NCI-H2196 treated with DMSO at 0.1 percent for 48 hours (cell line): ENCODE data around the gene CD53.

ENCODE experiments used
- DNase-seq: peaks from one replicate; lab custom pipeline; 2025; ENCODE audit not compliant: unreplicated experiment; lab: John Stamatoyannopoulos, UW

Gene CD53

DNA sequence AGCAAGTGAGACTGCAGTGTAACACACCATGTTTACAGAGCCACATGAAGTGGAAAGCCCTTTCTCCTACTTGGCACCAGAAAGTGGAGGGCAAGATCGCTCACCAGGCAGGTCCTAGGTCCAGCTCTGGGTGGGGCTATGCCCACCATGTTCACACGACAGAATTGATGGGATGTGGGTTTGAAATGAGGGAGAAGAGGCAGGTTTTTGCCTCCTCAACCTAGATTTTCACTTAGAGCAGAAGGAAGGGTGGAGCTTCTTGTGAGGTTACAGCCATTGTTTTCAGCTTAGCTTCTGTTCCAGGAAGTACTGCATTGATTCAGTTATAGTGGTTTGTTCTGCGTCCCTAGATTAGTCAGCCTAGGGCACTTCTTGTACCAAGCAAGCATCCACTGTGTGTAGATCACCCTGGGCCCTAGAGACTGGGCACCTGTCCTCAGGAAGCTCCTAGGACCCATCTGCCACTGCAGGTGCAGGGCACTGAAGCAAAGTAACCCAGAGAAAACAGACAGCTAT, 2.3 kb downstream of the CD53 start:
- DNase-seq = peak; percentile 1

DNA sequence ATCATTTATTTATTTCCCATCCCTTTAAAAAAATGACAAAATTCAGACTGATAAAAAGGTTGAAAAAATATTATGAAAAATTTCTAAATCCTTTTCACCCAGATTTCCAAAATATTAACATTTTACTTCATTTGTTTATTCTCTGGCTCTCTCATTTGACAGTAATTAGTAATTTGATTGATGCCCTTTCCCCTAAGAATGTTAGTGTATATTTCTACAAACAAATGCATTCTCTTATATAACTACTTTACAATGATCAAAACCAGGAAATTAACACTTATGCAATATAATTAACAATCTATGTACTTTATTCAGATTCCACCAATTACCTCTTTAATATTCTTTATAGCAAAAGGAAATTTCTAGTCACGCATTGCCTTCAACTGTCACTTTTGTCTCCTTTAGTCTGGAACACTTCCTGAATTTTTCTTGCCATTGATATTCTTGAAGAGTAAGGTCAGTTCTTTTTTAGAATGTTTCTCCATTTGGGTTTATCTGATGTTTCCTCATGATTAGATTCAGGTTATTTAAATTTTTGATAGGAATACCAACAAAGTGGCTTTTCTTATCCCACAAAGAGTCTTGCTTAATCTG, 3.9 kb downstream of the CD53 start:
- DNase-seq = no peak

GRCh38 chr1:110877364-110877763, 4.4 kb downstream of the CD53 start:
- no peak for DNase-seq

- DNase-seq = no peak
These were observed 4.8 kb downstream of the CD53 start for GRCh38 chr1:110877776-110878175.

DNA sequence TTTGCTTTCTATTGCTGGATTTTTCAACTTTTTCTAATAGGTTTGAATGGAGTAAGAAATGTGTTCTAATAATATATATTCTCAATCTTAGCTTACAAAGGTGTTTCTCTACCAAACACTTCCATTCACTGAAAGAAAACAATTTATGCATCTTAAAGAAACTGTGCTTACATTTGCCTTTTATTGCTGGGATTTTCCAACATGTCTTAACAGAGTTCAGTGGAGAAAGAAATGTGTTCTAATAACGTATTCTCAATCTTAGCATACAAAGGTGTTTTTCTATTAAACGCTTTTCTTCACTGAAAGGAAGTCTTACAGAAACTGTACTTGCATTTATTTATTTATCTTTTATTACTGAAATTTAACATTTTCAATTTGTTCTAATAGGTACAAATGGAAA, 5.6 kb downstream of the CD53 start:
- no peak for DNase-seq

GRCh38 chr1:110878993-110879392, 6.0 kb downstream of the CD53 start:
- no peak for DNase-seq

DNA sequence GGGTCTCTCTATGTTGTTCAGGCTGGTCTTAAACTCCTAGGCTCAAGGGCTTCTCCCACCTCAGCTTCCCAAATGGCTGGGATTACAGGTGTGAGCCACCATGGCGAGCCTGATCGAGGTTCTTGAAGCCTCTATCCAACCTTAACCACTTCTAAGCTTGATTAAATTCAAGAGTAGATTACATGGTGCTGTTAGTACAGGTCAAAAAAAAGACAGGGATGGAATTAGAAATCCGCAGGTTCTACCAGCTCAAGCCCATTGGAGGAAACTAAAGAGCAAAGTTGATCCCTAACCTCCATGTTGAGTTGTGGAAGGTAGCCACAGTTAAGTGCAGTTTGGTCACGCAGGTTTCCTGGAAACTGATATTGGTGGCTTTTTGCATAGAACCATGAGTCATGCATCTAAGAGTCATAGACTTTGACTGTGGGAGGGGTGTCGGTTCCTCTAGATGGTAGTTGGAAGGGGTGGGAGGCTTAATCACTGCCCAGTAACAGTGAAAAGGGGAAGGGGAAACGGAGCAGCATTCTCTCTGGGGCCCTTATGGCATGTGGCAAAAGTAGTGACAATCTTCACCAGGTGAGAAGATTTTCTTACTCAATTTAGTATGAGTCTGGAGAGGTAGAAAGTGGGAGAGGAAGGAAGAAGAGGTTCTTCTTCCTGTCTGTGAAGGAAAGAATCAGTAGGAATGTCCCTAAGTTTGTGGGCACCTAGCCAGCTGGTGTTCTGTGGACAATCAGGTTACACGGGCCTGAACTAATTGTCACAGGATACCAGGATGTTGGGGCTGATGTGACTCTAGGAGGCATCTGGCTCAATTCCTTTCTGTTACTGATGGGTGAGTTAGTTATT, 7.0 kb downstream of the CD53 start:
- DNase-seq = no peak

- DNase-seq = no peak
These were observed 7.9 kb downstream of the CD53 start for GRCh38 chr1:110880708-110881374.

- DNase-seq = no peak
These were observed 15.1 kb downstream of the CD53 start for GRCh38 chr1:110888049-110888448.

GRCh38 chr1:110888641-110889040, 15.7 kb downstream of the CD53 start:
- no peak for DNase-seq

DNA sequence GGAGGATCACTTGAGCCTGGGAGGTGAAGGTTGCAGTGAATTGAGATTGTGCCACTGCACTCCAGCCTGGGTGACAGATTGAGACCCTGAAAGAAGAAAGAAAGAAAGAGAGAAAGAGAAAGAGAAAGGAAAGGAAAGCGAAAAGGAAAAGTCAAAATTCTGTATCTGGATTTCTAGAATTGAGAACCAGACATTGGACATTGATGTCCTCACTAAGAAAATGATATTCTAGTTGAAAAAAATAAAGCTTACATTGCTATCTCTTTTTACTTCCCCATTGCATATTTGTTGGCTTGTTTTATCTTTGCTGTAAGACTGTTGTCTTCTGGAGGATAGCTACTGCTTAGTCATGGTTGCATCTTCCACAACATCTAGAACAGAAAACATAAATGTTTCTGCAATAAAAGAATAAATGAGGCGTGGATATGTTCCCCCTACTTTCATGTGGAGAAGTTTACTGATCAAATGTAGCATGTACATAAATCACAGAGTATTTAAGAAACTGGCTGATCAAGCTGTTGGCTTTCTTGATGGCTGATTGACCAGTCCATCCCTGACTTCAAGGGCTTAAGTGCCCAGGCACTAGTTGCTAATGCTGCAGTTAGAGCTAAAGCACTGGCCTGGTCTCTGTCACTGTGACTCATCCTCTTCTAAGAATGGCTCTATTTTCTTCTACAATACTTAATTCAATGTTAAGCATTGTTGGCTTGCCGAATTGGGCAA, 17.7 kb downstream of the CD53 start:
- no peak for DNase-seq

GRCh38 chr1:110893908-110894490, 21.1 kb downstream of the CD53 start:
- no peak for DNase-seq

- no peak for DNase-seq
These were observed 23.1 kb downstream of the CD53 start for GRCh38 chr1:110896090-110896489.

GRCh38 chr1:110897681-110898080, 24.7 kb downstream of the CD53 start:
- DNase-seq = no peak

- no peak for DNase-seq
These were observed 25.9 kb downstream of the CD53 start for GRCh38 chr1:110898734-110899457.

- DNase-seq = no peak
These were observed 26.5 kb downstream of the CD53 start for GRCh38 chr1:110899458-110899843.

DNA sequence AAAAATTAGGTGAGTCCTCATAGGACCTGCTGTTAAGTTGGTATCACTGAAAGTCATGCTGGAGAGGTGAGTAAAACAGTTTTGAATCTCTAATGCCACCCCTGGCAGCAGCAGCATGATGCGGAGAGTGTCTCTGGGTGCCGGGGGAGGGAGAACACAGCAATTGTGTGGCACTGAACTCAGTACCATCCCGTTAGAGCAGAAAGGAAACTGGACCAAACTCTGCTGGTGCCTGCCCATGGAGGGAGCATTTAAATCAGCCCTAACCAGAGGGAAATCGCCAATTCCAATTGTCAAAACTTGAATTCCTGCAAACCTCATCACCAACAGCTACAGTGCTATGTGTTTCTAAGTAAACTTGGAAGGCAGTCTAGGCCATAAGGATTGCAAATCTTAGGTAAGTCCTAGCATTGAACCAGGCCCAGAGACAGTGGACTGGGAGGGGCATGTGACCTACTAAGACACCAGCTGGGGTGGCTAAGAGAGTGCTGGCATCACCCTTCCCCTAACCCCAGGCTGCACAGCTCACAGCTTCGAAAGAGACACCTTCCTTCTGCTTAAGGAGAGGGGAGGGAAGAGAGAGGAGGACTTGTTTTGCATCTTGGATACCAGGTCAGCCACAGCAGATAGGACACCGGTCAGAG, 30.0 kb downstream of the CD53 start:
- DNase-seq = no peak

DNA sequence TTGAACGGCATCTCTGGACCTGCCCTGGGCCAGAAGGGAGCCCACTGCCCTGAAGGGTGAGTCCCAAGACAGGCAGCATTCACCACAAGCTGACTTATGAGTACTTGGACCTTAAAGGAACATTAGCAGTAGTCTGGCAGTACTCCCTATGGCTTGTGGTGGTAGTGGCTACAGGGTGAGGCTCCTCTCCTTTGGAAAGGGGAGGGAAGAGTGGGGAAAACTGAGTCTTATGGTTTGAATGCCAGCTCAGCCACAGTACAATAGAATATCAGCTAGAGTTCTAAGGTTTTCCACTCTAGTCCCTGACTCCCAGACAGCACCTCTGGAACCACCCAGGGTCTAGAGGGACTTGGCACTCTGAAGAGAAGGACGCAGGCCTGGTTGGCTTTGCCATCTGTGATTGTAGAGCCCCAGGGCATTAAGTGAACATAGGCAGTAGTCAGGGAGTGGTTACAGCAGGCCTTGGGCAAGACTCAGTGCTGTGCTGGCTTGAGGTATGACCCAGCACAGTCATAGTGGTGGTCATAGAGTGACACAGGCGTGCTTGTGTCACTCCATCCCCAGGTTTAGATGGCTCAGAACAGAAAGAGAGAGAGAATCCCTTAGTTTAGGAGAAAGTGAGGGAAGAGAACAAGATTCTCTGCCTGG, 31.0 kb downstream of the CD53 start:
- no peak for DNase-seq

- DNase-seq = no peak
These were observed 39.8 kb downstream of the CD53 start for GRCh38 chr1:110912784-110913183.
